Thyroid gland (tissue), 4 donors: ENCODE measurements around the gene EDAR.

ENCODE experiments used
- CTCF ChIP-seq, 6 experiments: fragments of 200-600 bp in 3 of 6; fragments of 450-650 bp in 3 of 6; sonication (generic) in 3 of 6; IDR thresholded peaks; one replicate each; pipeline ENCODE4 v1.5.1; 2016 to 2019; ENCODE audit warnings: antibody characterized with exemption in 6 of 6, mild to moderate bottlenecking in 2 of 6, inconsistent platforms in 1 of 6, moderate library complexity in 1 of 6
- POLR2A ChIP-seq, 2 donors: fragments of 450-650 bp; IDR thresholded peaks; one replicate each; pipeline ENCODE4 v1.6.1; 2017; ENCODE audit warnings: antibody characterized with exemption in 2 of 2, mild to moderate bottlenecking in 2 of 2, moderate library complexity in 1 of 2

DNA sequence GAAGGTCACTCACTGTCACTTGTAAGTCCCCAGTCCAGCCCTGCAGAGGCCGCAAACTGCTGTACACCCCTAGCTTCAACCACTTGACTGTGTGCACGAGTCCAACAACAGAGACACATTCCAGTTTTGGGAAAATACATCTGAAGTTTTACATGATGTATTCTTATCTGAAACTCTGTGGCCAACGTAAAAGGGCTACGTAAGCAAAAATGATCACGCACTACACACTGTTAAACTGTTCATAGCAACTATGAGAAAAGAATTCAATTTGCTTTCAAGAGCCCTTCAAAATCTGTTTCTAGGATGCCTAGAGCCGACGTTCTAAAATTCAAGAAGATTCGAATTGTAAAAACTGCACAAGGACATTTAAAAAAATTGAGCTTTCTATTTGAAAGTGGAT lies 26.0 kb downstream of the EDAR start:
- TF ChIP-seq CTCF (IDR thresholded peaks at IDR 0.05) = no peak
- TF ChIP-seq POLR2A (IDR thresholded peaks at IDR 0.05) = no peak
